GM11168 (cell line): ENCODE measurements around the gene PHLDB2.

Experiments used
- in situ Hi-C: fragments of 300-500 bp; cut with MboI; formaldehyde crosslinking; loops from one replicate; pipeline ENCODE4 v1.12.0; 2022; ENCODE audit warnings: low sequenced_read_pairs; ENCODE audit not compliant: unreplicated experiment

PHLDB2 gene

DNA sequence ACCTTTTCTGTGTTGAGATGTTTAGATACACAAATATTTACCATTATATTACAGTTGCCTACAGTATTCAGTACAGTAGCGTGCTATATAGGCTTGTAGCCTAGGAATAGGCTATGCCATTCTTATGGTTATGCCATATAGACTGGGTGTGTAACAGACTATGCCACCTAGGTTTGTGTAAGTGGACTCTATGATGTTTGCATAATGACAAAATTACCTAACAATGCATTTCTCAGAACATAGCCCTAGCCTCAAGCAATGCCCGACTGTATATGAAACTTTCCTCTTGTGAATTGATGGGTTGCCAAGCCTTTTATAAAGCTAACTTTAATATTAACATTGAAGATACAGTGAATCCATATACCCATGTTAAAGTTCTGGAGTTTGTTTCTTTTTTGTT is 10.3 kb upstream of the PHLDB2 start:
- in situ Hi-C loops: no loop called here

DNA sequence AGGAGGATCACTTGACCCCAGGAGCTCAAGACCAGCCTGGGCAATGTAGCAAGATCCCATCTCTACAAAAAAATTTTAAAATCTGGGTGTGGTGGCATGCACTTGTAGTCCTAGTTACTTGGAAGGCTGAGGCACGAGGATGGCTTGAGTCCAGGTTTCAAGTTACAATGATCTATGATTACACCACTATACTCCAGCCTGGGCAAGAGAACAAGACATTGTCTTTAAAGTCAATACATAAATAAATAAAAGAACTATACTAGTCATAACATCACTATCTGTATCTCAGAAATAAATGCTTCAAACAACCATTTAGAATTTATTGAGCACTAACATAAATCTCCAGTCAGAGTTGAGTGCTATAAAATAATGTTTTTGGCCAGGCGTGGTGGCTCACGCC is 8.5 kb upstream of the PHLDB2 start:
- in situ Hi-C loops: no loop called here

DNA sequence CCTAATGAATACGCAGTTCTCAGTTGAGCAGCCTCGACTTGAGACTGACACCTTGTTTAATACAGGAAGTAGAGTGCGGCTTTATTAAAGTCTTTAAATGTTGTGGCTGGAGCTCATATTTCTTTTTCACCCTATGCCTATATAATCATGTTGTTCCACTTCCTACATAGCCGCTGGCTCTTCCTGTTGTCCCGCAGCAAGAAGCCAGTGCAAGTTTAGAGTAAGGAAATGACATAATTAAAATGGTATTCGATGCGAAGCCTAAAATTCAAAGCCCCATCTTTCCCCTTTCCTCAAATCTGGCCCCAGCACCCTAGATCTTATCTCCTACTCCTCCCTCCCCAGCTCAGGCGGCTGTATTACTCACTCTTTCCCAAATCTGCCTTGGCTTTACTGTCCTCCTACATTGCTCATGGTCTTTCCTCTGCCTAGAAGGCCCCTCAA is 7.5 kb upstream of the PHLDB2 start:
- in situ Hi-C loops: no loop called here

DNA sequence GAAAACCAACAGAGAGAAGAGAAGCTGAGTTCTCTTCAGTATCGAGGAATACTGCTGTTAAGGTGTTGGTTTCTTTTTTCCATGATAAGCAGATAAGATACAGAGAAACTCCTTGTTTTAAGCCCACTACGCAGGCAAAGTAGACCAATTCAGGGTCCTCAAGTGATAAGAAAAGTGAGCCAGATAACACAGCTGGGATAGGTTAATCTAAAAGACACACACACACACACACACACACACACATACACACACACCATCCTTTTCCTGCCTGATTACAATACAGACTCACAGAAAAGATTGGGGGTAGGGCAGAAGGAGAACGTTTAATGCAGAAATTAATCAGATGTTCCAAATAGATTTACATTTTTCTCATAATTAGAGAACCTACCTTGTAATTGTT is 6.5 kb upstream of the PHLDB2 start:
- in situ Hi-C loops: no loop called here

DNA sequence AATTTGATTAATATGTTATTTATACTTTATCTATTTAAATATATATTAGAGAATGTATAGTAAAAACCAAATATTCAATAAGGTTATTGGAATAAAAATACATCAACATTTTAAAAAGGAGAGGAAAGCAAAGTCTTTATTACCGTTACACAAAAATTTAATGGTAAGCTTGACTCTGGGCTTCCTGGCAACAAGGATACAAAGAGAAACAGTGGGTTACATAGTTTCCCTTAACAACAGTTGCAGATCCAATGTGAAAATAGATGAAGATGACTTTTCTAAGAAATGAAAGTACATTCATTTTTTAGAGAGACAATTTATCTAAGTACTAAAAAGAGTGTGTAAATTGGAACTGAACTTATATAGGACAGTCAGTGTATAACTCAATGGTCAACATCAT is 6.0 kb upstream of the PHLDB2 start:
- in situ Hi-C loops: no loop called here

DNA sequence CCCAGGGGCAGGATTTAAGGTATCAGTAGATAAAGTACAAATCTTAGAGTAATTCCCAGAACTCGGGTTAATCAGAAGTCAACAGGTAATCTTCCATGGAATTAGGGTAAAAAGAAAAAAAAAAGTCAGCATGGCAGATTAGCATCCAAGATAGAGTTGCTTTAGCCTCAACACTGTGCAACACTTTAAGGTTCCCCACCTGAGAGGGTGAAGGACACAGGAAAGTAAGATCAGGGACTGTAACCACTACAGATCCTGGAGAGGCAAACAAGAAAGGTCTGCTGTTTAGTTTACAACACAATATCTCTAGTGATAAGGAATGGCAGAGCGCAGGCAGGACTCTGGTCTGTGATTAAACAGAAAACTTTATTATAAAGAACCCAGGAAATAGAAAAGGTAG is 4.1 kb upstream of the PHLDB2 start:
- in situ Hi-C loops: no loop called here

DNA sequence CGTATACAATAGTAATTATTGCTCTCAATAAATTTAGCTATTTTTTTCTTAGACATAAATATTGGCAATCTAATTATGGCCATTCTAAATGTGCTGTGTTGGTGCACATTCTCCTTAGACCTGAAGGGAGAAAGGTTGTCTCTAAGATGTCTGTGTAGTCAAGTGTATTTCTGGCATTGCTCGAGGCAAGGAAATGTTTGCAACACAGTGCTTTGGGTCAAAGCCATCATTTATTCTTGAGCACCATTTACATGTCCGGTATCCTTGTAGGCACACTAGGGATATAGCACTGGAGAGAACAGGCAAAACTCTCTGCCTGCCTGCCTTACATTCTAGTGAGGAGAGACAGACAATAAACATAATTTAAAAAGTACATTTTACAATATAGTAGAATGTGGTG is 2.6 kb upstream of the PHLDB2 start:
- in situ Hi-C loops: no loop called here

DNA sequence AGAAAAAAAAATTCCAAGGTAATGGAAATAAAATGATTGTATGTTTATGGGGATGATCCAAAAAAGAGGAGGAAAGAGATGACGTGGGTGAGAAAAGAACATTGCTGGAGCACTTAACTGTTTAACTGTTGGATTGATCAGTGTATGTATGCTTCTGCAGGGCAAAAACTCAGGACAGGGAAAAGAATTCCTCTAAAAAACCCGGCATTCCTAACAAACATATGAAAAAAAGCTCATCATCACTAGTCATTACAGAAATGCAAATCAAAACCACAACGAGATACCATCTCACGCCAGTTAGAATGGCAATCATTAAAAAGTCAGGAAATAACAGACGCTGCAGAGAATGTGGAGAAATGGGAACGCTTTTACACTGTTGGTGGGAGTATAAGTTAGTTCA is 1.6 kb upstream of the PHLDB2 start:
- in situ Hi-C loops: no loop called here

DNA sequence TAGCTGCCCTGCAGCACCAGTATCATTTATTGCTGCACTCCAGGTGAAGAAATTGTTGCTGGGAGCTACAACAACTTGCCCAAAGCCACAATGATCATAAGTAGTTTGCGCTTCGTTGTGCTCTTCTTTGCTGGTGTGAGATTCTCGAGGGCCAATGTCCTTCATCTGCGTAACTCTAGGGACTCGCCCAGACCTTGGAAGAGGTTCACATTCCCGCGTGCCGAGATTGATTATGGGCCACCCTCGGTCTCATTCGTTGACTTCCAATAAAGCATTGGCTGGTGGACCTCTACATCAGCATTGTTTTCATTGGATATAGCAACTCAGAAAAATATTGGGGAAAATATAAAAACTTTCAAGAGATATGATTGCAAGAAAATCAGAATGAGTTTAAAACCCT is 423 bp upstream of the PHLDB2 start:
- in situ Hi-C loops: no loop called here

DNA sequence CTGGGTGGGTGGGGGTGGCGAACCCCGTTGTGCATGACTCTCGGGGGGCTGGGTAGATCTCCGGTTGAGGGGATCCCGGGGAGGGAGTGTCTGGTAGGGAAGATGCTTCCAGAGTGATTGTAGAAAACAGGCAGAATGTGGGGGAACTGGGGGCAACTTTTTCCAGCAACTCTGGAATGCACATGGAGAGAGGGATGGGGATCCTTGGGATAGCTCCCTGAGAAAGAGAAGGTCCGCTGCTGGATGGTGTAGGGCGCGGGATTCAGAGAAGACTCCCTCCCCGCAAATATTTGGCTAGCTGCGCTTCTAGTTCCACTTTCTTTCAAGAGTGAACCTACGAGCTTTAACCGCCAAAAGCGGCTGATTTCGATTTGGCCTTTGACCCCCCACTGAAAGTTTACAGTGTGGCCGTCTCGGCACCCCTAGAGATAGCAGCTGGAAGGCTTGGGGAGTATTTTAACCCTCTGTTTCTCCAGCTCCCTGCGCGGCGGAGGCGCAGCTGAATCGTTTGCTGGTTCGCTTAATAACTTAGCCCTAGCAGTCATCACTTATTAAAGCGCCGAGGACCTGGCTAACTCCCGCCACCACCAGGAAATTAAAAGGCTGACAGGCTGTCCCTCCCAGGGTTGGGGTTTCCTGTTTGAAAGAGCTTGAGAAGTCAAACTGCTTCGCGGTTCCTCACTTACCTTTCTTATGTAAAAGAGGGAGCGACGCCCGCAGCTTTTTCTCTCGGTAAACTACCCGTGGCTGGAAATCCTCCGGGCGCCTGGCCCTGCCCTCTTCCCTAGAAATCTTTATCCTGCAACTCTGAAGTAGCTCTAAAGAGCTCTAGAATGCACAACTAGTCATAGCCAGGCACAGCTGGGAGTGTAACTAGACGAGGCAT is 1.2 kb downstream of the PHLDB2 start:
- in situ Hi-C loops: no loop called here

DNA sequence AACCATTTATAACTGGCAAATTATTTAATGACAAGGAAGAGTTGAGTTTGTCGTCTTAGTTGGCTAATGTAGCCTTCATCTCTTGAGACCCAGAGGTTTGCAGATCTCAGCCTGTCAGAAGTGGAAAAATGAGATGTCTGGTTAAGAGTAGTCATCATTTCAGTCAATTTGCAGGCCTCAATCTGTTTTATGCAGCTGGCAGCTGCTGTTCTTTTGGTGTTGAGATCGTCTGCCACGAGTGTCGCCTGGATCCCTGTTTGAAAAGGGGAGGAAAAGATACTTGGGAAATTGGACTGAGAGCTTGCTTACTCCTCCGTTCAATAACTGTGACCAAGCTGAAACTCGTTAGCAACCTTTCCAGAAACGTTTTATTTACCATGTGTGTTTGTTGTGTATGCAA is 2.3 kb downstream of the PHLDB2 start:
- in situ Hi-C loops: no loop called here

DNA sequence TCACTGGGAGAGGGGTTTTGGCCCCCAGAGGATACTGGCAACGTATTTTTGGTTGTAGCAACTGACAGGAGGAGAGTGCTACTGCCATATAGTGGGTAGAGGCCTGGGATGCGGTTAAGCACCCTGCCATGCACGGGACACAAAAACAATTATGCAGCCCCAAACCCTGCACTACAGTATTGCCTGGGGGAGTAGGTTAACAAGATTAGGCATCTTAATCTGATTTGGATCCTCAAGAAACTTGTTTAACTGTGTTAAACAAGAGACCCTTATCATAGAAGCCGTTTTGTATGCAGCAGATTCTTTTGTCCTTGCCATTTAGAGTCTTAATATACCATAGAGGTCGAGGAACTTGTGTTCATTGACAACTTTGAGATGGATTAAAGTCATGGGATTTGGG is 3.4 kb downstream of the PHLDB2 start:
- in situ Hi-C loops: no loop called here

DNA sequence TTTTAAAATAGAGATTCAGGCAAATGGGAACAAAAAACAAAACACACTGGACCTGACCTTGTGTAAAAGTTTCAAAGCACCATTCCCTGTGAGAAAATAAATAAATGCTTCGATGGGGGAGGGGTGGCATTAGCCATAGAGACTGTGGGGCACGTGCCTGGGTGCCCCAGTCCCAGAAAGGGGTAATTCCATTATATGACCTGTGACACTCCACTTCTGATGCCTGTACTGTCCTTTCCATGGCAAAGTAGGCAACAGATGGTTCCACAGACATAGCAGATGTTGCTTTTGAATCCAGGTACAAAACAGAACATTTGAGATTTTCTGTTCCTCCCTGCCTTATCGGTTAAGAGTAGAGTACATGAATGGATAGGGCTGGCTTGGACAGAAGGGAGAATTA is 3.9 kb downstream of the PHLDB2 start:
- in situ Hi-C loops: no loop called here

DNA sequence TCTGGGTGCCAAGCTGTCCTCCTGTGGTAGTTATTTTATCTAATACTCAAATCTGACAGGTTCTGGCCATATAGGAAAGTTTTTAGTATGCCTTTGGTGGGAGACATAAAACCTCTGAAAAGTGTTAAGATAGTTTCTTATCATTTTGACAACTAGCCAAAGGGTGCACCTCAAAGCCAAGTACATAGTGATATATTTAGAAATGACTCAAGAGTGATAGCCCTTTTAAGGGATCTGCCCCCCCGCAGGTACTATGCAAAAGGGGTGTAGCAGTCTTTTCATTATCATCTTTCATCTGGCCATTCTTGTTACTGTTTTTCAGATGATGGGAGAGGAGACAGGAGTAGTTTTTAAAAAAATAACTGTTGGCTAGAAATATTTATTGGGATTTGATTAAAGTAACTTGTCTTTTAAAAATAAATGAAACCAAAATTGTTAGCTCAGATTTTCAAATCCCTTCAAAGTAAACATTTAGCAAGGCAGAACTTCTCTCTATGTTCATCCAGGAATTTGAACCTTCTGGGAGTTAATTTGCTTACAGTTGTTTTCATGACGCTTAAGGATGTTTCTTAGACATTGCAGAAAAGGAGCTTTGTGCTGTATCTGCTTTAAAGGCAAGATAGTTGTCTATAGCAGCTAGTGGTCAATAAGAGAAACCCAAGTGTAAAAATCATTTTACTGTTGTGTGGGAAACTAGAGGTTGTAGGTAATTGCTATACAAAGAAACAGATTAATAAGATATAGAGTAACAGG is 5.1 kb downstream of the PHLDB2 start:
- in situ Hi-C loops: no loop called here

DNA sequence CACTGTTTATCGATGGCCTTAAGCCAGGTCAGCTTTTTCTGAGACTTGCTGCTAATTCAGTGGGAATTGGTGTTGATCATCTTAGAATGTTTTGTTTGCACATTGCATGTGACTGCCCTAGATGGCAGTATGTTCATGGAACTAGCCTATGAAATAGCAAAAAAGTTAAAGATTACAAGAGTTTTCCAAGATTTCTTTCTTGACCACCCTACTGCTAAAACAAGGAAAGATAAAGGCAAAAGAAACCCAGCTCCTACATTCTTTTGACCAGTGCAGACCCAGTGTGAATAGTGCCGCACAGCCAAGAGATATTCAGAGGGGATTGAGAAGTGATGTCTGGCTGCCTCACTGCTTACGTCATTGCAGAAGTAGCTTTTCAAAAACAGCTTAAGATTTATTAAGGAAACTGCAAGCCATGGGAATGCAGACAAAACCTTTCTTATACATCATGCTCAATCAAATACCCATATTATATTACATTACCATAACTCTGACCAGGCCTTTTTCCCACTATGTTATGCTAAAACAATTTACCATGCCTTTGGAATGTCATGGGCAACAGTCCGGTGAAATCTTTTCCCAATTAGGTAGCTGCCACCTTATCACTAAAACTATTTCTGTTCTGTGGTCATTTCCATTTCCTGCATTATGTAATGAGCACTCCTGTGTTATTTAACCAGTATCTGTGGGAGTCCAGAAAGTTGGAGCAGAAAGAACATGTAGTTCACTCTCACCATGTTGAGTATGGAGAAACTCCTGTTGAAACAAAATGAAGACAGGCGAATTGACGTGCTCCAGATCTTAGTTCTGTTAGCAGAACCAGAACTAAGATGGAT is 6.0 kb downstream of the PHLDB2 start:
- in situ Hi-C loops: no loop called here

DNA sequence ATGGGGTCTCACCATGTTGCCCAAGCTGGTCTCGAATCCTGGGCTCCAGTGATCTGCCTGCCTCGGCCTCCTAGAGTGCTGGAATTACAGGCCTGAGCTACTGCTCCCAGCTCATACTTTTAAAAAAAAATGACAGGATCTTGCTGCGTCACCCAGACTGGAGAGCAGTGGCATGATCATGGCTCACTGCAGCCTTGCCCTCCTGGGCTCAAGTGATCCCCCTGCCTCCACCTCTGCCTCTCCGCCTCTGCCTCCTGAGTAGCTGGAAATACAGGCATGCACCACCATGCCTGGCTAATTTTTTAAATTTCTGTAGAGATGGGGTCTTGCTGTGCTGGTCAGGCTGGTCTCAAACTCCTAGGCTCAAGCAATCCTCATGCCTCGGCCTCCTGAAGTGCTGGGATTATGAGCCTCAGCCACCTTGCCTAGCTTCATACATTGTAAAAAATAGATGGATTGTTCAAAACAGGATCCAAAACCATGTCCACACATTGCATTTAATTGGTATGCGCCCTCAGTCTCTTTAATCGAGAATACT is 8.9 kb downstream of the PHLDB2 start:
- in situ Hi-C loops: no loop called here

DNA sequence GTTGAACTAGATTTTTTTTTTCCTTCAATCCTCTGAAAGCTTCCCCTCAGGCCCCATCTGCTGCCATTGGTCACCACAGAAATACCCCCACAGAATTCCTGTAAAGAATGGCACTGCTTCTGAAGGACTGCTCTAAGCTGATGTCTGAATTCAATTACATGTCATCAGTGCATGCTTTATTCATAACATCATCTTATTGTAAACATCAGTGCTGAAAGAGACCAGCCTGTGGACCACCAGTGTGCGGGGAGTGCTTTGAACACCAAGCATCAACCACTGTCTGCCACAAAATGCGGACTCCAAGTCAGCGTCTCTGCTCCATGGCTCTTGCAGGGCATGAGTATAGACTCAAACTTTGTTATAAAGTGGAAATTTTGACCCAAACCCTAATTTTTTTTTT is 11.6 kb downstream of the PHLDB2 start:
- in situ Hi-C loops: no loop called here

DNA sequence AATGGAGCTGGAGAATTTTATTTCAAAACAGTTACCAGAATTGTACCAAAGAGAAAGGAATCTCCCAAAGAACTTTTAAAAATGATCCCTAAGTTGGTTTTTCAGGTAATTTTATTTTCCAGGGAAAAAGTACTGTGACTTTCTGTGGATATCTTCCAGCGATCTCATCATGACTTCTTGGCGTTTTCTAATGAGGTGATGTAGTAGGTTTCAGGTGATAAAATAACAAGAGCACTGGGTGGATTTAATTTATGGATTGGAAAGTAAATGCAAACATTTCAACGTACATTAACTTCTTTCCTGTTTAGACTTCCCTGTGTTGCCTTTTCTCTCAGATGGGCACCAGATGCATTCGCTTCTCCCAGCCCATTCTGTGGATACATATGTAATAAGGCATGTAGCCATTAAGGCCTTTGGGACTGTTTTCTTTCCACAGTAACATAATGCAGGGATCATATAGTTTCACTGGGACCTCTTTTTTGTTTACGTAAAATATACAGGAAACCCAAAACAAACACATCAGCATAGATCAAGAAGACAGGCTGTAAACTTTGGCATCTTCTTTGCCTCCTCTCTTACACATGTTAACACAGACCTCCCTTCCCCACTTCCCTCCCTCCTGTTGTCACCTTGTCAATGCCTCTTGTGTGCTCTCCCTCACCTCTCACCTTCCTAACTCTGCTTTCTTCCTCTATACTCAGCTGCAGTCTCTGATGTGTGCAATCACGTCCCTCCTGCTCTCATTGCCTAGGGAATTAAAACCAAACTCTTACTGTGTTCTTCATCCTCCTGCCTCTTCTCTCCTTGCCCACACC is 13.0 kb downstream of the PHLDB2 start:
- in situ Hi-C loops: no loop called here

DNA sequence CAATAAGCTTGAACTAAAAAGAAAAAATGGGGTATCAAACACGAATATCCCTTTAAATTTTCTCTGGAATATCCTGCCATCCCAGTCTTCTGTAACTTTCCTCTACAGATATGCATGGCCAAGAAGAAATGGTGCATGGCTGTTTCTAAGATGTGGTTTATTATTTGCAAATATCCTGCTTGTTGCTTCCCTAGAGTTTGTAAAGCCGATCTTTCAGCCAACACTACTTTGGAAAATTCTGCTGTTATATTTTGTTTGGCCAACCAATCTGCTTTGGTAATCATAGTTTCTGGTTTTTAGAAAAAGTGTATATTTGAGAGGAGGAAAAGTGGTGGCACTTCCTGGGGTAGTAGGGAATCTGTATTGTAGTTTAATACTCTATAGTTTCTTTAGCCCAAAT is 13.9 kb downstream of the PHLDB2 start:
- in situ Hi-C loops: no loop called here
